ENCODE results near the gene C1orf232. TPM values are rescaled to one million over a fixed set of nuclear protein-coding genes. Genes with fewer than 3 reads are reported as not detected.
A peak's percentile ranks its signal among the peaks of the same experiment; 100 is the strongest.

The C1orf232 gene
- total RNA-seq, 2 experiments from 2014 or later, result not detected

GRCh38 chr1:26145960-26146294, 22.8 kb downstream of the C1orf232 start:
- Mint-ChIP-seq H3K36me3 (ENCODE audit: low read depth) (no peaks in the 10 kb centered on the region), H3K4me1 (peaks cover 2% of the 10 kb centered on the region), H3K4me3 (no peak overlapping the region), H3K9me3 (no peaks in the 10 kb centered on the region), H3K27me3 (peaks cover 30% of the 10 kb centered on the region), H3K27ac (no peak overlapping the region)
- no peak for DNase-seq
- POLR2A ChIA-PET, result interaction anchor here (2.9 to 5.7 kb wide), 3 partner anchors 19 to 42 kb away, joined by 18 to 40 read pairs (median 22); partner anchors contain the start of gene PDIK1L
- CTCF ChIA-PET, result interaction anchor here (0.6 to 8.6 kb wide), 15 partner anchors 8 to 920 kb away, joined by 3 to 168 read pairs (median 6); partner anchors contain the start of genes CEP85, PAFAH2 and PDIK1L

- CTCF ChIA-PET, result interaction anchor here (0.6 to 8.6 kb wide), 32 partner anchors 8 to 921 kb away, joined by 3 to 168 read pairs (median 4); partner anchors contain the start of genes CEP85, PAFAH2, PDIK1L and ZNF593
- Mint-ChIP-seq H3K27ac (no peak overlapping the region), H3K36me3 (ENCODE audit: low read depth) (no peaks in the 10 kb centered on the region), H3K27me3 (peaks cover 30% of the 10 kb centered on the region), H3K9me3 (no peaks in the 10 kb centered on the region), H3K4me1 (peaks cover 2% of the 10 kb centered on the region), H3K4me3 (no peak overlapping the region)
- POLR2A ChIA-PET, result interaction anchor here (0.9 to 5.7 kb wide), 7 partner anchors 18 to 89 kb away, joined by 5 to 40 read pairs (median 8); partner anchors contain the start of genes CEP85 and PDIK1L
- peak; percentile 76 for DNase-seq
Observed at GRCh38 chr1:26145041-26145959, 23.5 kb downstream of the C1orf232 start.

GRCh38 chr1:26142159-26142558, 26.6 kb downstream of the C1orf232 start:
- DNase-seq, result no peak
- ChIA-PET POLR2A (interaction anchor here (0.6 to 5.7 kb wide), 2 partner anchors 15 to 99 kb away, joined by 3 to 40 read pairs; no protein-coding TSS in a partner anchor), CTCF (interaction anchor here (1.4 to 8.6 kb wide), 8 partner anchors 9 to 107 kb away, joined by 4 to 168 read pairs (median 20); partner anchors contain the start of genes CEP85 and ZNF593)
- Mint-ChIP-seq H3K4me3 (no peak overlapping the region), H3K4me1 (peaks cover 11% of the 10 kb centered on the region), H3K9me3 (no peaks in the 10 kb centered on the region), H3K36me3 (ENCODE audit: low read depth) (no peaks in the 10 kb centered on the region), H3K27ac (no peak overlapping the region), H3K27me3 (peaks cover 15% of the 10 kb centered on the region)

- CTCF ChIA-PET, result interaction anchor here (0.7 to 8.6 kb wide), 13 partner anchors 10 to 592 kb away, joined by 3 to 102 read pairs (median 4); partner anchors contain the start of genes CEP85 and ZNF593
- POLR2A ChIA-PET, result interaction anchor here (0.8 to 3.6 kb wide), 6 partner anchors 11 to 239 kb away, joined by 3 to 62 read pairs (median 4); partner anchors contain the start of genes CEP85 and PDIK1L
- Mint-ChIP-seq H3K4me3 (no peak overlapping the region), H3K36me3 (ENCODE audit: low read depth) (no peaks in the 10 kb centered on the region), H3K4me1 (peaks cover 10% of the 10 kb centered on the region), H3K27ac (no peak overlapping the region), H3K27me3 (peaks cover 7% of the 10 kb centered on the region), H3K9me3 (no peaks in the 10 kb centered on the region)
- DNase-seq, result no peak
Observed at GRCh38 chr1:26138974-26139558, 29.7 kb downstream of the C1orf232 start.

GRCh38 chr1:26134466-26134865, 34.3 kb downstream of the C1orf232 start:
- peaks cover 15% of the 10 kb centered on the region for H3K4me1 Mint-ChIP-seq
- H3K27ac Mint-ChIP-seq, result no peak overlapping the region
- no peaks in the 10 kb centered on the region for H3K9me3 Mint-ChIP-seq
- H3K4me3 Mint-ChIP-seq, result no peak overlapping the region
- no peaks in the 10 kb centered on the region for H3K27me3 Mint-ChIP-seq
- no peak for DNase-seq
- H3K36me3 Mint-ChIP-seq (ENCODE audit: low read depth), result no peaks in the 10 kb centered on the region
- ChIA-PET CTCF (no interaction called here), POLR2A (no interaction called here)

GRCh38 chr1:26132834-26133167, 36.0 kb downstream of the C1orf232 start:
- CTCF ChIA-PET, result interaction anchor here (0.7 to 8.6 kb wide), 3 partner anchors 9 to 28 kb away, joined by 3 to 102 read pairs (median 3); no protein-coding TSS in a partner anchor
- H3K27ac Mint-ChIP-seq, result no peak overlapping the region
- POLR2A ChIA-PET, result interaction anchor here (0.9 to 1.3 kb wide), 2 partner anchors 9 to 23 kb away, joined by 3 to 4 read pairs; no protein-coding TSS in a partner anchor
- no peak overlapping the region for H3K4me3 Mint-ChIP-seq
- no peak for DNase-seq
- peaks cover 22% of the 10 kb centered on the region for H3K4me1 Mint-ChIP-seq
- H3K27me3 Mint-ChIP-seq, result peaks cover 3% of the 10 kb centered on the region
- no peaks in the 10 kb centered on the region for H3K9me3 Mint-ChIP-seq
- peaks cover 6% of the 10 kb centered on the region for H3K36me3 Mint-ChIP-seq (ENCODE audit: low read depth)

- Mint-ChIP-seq H3K27ac (no peak overlapping the region), H3K36me3 (ENCODE audit: low read depth) (peaks cover 12% of the 10 kb centered on the region), H3K27me3 (peaks cover 3% of the 10 kb centered on the region), H3K4me1 (peaks cover 27% of the 10 kb centered on the region), H3K4me3 (no peak overlapping the region), H3K9me3 (no peaks in the 10 kb centered on the region)
- ChIA-PET POLR2A (interaction anchor here (0.9 to 1.3 kb wide), 2 partner anchors 9 to 23 kb away, joined by 3 to 4 read pairs; no protein-coding TSS in a partner anchor), CTCF (interaction anchor here (0.7 to 8.6 kb wide), 3 partner anchors 10 to 28 kb away, joined by 3 to 102 read pairs (median 3); no protein-coding TSS in a partner anchor)
- no peak for DNase-seq
Observed at GRCh38 chr1:26132128-26132833, 36.5 kb downstream of the C1orf232 start.

GRCh38 chr1:26130695-26131094, 38.1 kb downstream of the C1orf232 start:
- Mint-ChIP-seq H3K27me3 (peaks cover 3% of the 10 kb centered on the region), H3K27ac (no peak overlapping the region), H3K9me3 (no peaks in the 10 kb centered on the region), H3K4me3 (no peak overlapping the region), H3K4me1 (peaks cover 40% of the 10 kb centered on the region), H3K36me3 (ENCODE audit: low read depth) (peaks cover 16% of the 10 kb centered on the region)
- ChIA-PET POLR2A (interaction anchor here (5.0 to 11.7 kb wide), 2 partner anchors 9 to 19 kb away, joined by 62 to 318 read pairs; partner anchors contain the start of gene PDIK1L), CTCF (interaction anchor here (1.3 to 8.6 kb wide), 2 partner anchors 11 to 103 kb away, joined by 3 to 102 read pairs; partner anchors contain the start of gene CEP85)
- no peak for DNase-seq

- no peak for DNase-seq
- Mint-ChIP-seq H3K9me3 (no peaks in the 10 kb centered on the region), H3K27ac (no peak overlapping the region), H3K4me3 (no peak overlapping the region), H3K27me3 (peaks cover 3% of the 10 kb centered on the region), H3K36me3 (ENCODE audit: low read depth) (peaks cover 19% of the 10 kb centered on the region), H3K4me1 (peaks cover 48% of the 10 kb centered on the region)
- ChIA-PET POLR2A (interaction anchor here (5.0 to 11.7 kb wide), 2 partner anchors 10 to 18 kb away, joined by 62 to 318 read pairs; partner anchors contain the start of gene PDIK1L), CTCF (interaction anchor here (0.6 to 8.6 kb wide), 5 partner anchors 12 to 104 kb away, joined by 3 to 102 read pairs (median 3); partner anchors contain the start of genes CEP85 and ZNF593)
Observed at GRCh38 chr1:26129778-26130177, 39.0 kb downstream of the C1orf232 start.

GRCh38 chr1:26127235-26128163, 41.3 kb downstream of the C1orf232 start:
- H3K4me3 Mint-ChIP-seq, result peak overlapping the region; percentile 73
- peaks cover 69% of the 10 kb centered on the region for H3K4me1 Mint-ChIP-seq
- ChIA-PET CTCF (interaction anchor here (1.0 to 8.6 kb wide), 11 partner anchors 15 to 157 kb away, joined by 3 to 102 read pairs (median 6); partner anchors contain the start of genes CEP85, PDIK1L and ZNF593), POLR2A (interaction anchor here (0.6 to 11.7 kb wide), 28 partner anchors 10 to 1625 kb away, joined by 3 to 318 read pairs (median 4); partner anchors contain the start of genes CEP85, HMGN2, PAFAH2 and PDIK1L)
- H3K27ac Mint-ChIP-seq, result peak overlapping the region; percentile 81
- H3K27me3 Mint-ChIP-seq, result peaks cover 3% of the 10 kb centered on the region
- H3K36me3 Mint-ChIP-seq (ENCODE audit: low read depth), result peaks cover 36% of the 10 kb centered on the region
- H3K9me3 Mint-ChIP-seq, result no peaks in the 10 kb centered on the region
- no peak for DNase-seq
